Measurements from ENCODE around the gene WDR7.

DNA sequence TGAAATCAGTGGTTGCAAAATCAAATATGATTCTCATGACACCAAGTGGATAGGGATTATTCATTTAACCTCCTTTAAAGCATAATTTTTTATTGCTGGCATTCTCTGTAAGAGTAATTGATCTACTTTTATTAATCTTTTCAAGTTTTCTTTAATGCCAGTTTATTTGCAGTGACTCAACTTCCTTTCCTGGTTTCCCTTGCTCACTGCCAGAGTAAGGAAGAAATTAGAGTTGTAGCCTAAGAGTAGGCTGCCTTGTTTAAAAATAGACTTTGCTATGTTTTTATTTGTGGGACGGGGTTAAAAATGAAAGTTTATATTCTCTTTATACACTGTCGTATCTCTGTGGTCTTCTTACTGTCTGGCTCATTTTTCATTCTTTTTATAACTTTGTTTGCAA lies 148.6 kb downstream of the WDR7 start:
- TF ChIP-seq, protein P1, sequence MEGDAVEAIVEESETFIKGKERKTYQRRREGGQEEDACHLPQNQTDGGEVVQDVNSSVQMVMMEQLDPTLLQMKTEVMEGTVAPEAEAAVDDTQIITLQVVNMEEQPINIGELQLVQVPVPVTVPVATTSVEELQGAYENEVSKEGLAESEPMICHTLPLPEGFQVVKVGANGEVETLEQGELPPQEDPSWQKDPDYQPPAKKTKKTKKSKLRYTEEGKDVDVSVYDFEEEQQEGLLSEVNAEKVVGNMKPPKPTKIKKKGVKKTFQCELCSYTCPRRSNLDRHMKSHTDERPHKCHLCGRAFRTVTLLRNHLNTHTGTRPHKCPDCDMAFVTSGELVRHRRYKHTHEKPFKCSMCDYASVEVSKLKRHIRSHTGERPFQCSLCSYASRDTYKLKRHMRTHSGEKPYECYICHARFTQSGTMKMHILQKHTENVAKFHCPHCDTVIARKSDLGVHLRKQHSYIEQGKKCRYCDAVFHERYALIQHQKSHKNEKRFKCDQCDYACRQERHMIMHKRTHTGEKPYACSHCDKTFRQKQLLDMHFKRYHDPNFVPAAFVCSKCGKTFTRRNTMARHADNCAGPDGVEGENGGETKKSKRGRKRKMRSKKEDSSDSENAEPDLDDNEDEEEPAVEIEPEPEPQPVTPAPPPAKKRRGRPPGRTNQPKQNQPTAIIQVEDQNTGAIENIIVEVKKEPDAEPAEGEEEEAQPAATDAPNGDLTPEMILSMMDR (IDR thresholded peaks at IDR 0.05; ENCODE audit: low read depth, low read length): no peak
- TF ChIP-seq EZH2phosphoT487 (IDR thresholded peaks at IDR 0.05; ENCODE audit: low read depth): no peak

Data from OCI-LY3 (cell line).